HL-60 (cell line): ENCODE measurements around the gene SLIT1.

Experiments
- CTCF ChIP-seq: IDR thresholded peaks from one replicate; pipeline ENCODE4 v1.5.1; 2011; ENCODE audit warnings: low read length, control low read depth, inconsistent platforms; ENCODE audit not compliant: insufficient read depth
- GABPA ChIP-seq: IDR thresholded peaks from 2 replicates; pipeline ENCODE4 v1.6.1; 2012; ENCODE audit warnings: low read depth
- POLR2AphosphoS5 ChIP-seq: IDR thresholded peaks from 2 replicates; pipeline ENCODE4 v1.6.1; 2012; ENCODE audit warnings: low read depth
- REST ChIP-seq: IDR thresholded peaks from 2 replicates; pipeline ENCODE4 v1.6.1; 2012; ENCODE audit warnings: low read depth; ENCODE audit not compliant: insufficient replicate concordance

- TF ChIP-seq CTCF (no peak), POLR2AphosphoS5 (no peak), REST (no peak), GABPA (no peak)
These were observed 5.9 kb downstream of the SLIT1 start for GRCh38 chr10:97179731-97180362.
